ENCODE data around the gene RAB11FIP3. TPM values are rescaled to one million over a fixed set of nuclear protein-coding genes. Genes with fewer than 3 reads are reported as not detected.

The RAB11FIP3 gene
- polyA plus RNA-seq, 3 donors from 2014 or later: 0.04 to 3.7 (median 1.8) TPM

DNA sequence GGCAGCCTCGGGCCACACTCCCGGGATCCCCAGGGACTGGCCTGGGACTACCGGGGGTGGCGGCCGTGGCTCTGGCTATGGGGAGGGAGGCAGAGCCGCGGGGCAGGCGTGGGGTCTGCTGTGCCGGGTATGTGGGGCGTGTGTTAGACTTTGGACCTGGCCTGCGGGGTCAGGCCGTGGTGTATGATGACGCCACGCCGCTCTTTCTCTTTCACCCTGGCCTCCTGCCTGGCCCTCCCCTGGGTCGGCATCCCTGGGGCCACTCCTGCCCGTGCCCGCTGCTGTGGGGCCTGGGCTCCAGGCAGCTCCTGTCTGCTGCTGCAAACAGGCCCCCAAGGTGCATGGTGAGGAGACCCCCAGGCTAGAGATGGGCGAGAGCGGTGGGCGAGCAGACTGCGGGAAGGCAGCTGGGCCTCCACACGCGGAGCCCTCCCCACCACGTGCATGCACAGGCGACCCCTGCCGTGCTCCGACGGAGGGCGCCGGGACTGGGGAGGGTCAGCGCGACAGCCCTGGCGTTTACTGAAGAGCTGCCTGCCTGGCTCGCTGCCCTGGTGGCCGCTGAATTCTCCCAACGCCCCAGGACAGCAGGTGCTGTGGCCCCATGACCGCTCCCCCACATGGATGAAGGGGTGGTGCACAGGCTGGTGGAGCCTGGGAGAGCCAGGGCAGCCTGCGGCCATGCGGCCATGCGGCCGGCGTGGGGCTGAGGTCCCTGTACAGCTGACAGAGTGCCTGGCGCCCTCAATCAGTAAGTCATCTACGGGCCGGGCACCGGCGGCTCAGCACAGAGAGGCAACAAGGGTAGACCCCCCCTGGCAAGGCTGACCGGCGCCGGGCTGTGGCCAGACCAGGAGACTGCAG lies 118.1 kb downstream of the RAB11FIP3 start:
- Mint-ChIP-seq H3K4me3 (no peak overlapping the region), H3K4me1 (peaks cover 0 to 9% of the 10 kb centered on the region in 2 donors), H3K36me3 (no peaks in the 10 kb centered on the region), H3K27ac (no peak overlapping the region), H3K27me3 (ENCODE audit: low read depth in 3 of 3) (peaks cover 0 to 7% (median 2%) of the 10 kb centered on the region in 3 donors), H3K9me3 (no peaks in the 10 kb centered on the region)
- no peak for DNase-seq

DNA sequence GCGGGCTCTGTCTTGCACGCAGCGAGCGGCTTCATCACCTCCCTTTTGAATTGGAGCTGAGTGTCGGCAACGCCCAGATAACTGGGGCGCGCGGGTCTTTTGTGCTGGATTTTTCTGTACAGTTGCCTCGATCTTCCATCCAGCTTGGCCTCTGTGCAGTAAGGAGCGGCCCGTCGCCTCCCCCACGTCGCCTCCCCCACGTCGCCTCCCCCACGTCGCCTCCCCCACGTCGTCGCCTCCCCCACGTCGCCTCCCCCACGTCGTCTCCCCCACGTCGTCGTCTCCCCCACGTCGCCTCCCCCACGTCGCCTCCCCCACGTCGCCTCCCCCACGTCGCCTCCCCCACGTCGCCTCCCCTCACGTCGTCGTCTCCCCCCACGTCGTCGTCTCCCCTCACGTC lies 119.1 kb downstream of the RAB11FIP3 start:
- Mint-ChIP-seq H3K27ac (no peak overlapping the region), H3K4me3 (no peak overlapping the region), H3K36me3 (no peaks in the 10 kb centered on the region), H3K27me3 (ENCODE audit: low read depth in 3 of 3) (peaks cover 0 to 7% (median 2%) of the 10 kb centered on the region in 3 donors), H3K4me1 (peaks cover 0 to 9% of the 10 kb centered on the region in 2 donors), H3K9me3 (no peaks in the 10 kb centered on the region)
- DNase-seq: no peak

DNA sequence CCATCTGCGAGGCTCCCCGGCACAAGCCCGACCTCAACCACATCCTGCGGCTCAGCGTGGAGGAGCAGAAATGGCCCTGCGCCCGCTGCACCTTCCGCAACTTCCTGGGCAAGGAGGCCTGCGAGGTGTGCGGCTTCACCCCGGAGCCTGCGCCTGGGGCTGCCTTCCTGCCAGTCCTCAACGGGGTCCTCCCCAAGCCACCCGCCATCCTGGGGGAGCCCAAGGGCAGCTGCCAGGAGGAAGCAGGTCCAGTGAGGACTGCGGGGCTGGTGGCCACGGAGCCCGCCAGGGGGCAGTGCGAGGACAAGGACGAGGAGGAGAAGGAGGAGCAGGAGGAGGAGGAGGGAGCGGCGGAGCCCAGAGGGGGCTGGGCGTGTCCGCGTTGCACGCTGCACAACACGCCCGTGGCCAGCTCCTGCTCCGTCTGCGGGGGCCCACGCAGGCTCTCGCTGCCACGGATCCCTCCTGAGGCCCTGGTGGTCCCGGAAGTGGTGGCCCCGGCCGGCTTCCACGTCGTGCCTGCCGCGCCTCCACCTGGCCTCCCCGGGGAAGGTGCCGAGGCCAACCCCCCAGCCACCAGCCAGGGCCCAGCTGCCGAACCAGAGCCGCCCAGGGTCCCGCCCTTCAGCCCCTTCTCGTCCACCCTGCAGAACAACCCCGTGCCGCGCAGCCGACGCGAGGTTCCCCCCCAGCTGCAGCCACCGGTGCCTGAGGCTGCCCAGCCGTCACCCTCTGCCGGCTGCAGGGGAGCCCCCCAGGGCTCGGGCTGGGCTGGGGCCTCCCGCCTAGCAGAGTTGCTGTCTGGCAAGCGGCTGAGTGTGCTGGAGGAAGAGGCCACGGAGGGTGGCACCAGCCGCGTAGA lies 121.7 kb downstream of the RAB11FIP3 start:
- DNase-seq: peak; percentile 31 to 58 (median 53)
- Mint-ChIP-seq H3K36me3 (no peaks in the 10 kb centered on the region), H3K4me1 (peaks cover 0 to 8% of the 10 kb centered on the region in 2 donors), H3K27ac (no peak overlapping the region), H3K27me3 (ENCODE audit: low read depth in 3 of 3) (peaks cover 0 to 6% (median 2%) of the 10 kb centered on the region in 3 donors), H3K4me3 (no peak overlapping the region), H3K9me3 (no peaks in the 10 kb centered on the region)

DNA sequence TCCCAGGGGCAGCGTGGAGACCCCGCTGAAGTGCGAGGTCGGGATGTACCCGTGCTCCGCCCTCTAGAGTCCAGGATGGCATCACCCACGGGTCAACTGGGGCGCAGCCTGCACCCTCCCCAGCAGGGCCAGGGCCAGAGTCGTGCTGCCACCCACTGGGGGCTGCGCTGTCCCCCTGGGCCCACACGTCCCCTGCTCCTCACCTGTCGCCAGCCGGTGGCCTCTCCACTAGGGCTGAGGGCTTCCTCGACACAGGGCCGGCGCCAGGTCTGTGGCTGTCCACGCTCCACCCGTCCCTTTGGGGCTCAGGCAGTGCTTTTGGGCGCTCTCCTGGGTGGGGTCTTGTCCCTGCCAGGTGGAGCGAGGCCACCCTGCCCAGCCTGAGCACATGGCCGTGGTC lies 123.1 kb downstream of the RAB11FIP3 start:
- Mint-ChIP-seq H3K4me3 (no peak overlapping the region), H3K27me3 (ENCODE audit: low read depth in 3 of 3) (peaks cover 0 to 6% (median 2%) of the 10 kb centered on the region in 3 donors), H3K4me1 (peaks cover 0 to 5% of the 10 kb centered on the region in 2 donors), H3K36me3 (no peaks in the 10 kb centered on the region), H3K9me3 (no peaks in the 10 kb centered on the region), H3K27ac (no peak overlapping the region)
- DNase-seq: no peak

DNA sequence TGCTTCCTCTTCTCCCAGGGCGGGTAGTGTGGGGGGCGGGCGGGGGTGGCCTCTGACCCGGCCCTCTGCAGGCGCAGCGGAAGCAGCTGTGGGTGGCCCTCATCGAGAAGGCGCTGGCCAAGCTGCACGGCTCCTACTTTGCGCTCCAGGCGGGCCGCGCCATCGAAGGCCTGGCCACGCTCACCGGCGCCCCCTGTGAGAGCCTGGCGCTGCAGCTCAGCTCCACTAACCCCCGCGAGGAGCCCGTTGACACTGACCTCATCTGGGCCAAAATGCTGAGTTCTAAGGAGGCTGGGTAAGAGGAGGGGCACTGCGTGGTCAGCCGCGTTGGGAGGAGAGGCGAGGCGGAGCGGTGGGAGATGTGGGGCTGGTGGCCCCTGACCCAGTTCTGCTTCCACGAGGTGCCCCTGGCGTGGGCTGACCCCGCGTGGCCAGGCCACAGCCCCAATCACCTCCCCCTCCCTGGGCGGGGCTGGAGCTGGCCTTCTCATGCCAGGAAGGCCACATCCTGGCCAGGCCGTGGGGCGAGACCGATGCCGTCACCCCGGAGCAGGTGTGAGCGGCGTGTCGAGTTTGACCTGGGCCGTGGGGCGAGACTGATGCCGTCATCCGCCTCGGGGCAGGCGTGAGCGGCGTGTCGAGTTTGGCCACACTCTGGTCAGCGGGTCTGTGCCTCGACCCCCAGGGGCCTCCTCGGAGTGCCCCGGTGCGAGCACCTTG lies 124.3 kb downstream of the RAB11FIP3 start:
- H3K27ac Mint-ChIP-seq: no peak overlapping the region
- H3K4me1 Mint-ChIP-seq: peaks cover 0 to 3% of the 10 kb centered on the region in 2 donors
- no peaks in the 10 kb centered on the region for H3K36me3 Mint-ChIP-seq
- H3K9me3 Mint-ChIP-seq: no peaks in the 10 kb centered on the region
- no peak for DNase-seq
- H3K4me3 Mint-ChIP-seq: no peak overlapping the region
- peaks cover 0 to 6% (median 2%) of the 10 kb centered on the region in 3 donors for H3K27me3 Mint-ChIP-seq (ENCODE audit: low read depth in 3 of 3)

DNA sequence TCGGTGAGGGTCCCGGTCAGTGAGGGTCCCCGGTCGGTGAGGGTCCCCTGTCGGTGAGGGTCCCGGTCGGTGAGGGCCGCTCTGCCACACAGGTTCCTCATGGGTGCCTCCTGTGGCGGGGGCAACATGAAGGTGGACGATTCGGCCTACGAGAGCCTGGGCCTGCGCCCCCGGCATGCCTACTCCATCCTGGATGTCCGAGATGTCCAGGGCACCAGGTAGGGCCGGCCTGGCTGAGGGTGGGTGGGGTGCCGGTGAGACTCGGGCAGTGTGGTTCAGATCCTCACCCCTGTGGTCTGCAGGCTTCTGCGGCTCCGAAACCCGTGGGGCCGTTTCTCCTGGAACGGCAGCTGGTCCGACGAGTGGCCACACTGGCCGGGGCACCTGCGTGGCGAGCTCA lies 125.8 kb downstream of the RAB11FIP3 start:
- no peaks in the 10 kb centered on the region for H3K9me3 Mint-ChIP-seq
- no peaks in the 10 kb centered on the region for H3K4me1 Mint-ChIP-seq
- H3K27me3 Mint-ChIP-seq (ENCODE audit: low read depth in 3 of 3): peaks cover 0 to 6% (median 0%) of the 10 kb centered on the region in 3 donors
- no peak overlapping the region for H3K27ac Mint-ChIP-seq
- no peaks in the 10 kb centered on the region for H3K36me3 Mint-ChIP-seq
- no peak overlapping the region for H3K4me3 Mint-ChIP-seq
- no peak for DNase-seq

DNA sequence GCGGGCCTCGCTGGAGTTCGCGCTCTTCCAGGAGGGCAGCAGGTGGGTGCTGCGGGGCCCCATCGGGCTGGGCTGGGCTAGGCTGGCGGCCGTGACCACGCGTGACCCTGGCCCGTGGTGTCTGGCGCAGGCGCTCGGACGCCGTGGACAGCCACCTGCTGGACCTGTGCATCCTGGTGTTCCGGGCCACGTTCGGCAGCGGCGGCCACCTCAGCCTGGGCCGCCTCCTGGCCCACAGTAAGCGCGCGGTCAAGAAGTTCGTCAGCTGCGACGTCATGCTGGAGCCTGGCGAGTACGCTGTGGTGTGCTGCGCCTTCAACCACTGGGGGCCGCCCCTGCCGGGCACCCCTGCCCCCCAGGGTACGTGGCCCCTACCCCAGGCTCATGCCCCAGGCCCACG lies 126.7 kb downstream of the RAB11FIP3 start:
- Mint-ChIP-seq H3K27me3 (ENCODE audit: low read depth in 3 of 3) (peaks cover 0 to 2% (median 0%) of the 10 kb centered on the region in 3 donors), H3K4me1 (no peaks in the 10 kb centered on the region), H3K36me3 (no peaks in the 10 kb centered on the region), H3K9me3 (no peaks in the 10 kb centered on the region), H3K4me3 (no peak overlapping the region), H3K27ac (no peak overlapping the region)
- DNase-seq: no peak

DNA sequence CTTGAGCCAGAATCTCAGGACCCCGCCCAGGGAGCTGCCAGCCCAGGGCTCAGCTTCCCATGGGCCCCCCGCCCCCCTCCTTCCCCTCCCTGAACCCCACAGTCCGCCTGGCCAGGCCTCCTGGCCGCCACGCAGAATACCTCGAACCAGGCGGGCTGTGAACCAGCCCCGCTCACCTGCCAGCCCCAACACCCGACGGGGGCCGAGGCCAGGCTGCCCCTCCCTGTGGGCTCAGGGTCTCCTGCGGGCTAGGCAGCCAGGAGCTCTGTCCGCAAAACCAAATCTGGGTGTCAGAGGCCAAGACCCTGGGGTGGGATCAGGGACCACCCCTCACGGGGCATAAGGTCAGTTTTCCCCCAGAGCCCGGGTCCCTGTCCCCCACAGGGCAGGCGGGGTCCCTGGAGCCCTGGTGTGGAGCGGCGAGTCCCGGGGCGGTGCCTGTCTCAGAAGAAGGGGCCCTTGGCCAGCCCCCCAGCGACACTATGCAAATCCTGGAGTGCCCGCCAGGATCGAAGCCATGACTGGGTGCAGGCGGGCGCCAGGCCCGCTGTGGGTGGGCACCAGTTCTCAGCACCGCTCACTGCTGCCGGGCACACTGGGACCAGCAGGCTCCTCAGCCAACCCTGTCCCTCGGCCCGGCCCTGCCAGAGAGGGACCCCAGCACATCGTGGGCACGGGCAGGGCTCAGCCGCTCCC lies 128.3 kb downstream of the RAB11FIP3 start:
- Mint-ChIP-seq H3K27me3 (ENCODE audit: low read depth in 3 of 3) (peaks cover 0 to 3% (median 0%) of the 10 kb centered on the region in 3 donors), H3K4me3 (no peak overlapping the region)

DNA sequence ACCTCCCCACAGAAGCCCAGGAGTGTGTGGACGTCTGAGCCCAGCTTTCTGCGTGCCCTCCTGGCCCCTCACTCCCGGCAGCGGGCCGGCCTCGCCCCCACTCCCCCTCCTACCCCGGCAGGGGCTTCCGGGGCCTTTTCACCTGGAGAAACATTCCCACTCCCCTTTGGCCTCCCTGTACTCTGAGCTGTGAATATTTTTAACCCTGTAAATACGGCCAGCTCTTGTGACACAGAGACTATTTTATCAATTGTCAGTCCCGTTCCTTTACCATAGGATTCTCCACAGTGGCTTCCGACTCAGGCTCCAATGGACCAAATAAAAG lies 128.8 kb downstream of the RAB11FIP3 start:
- Mint-ChIP-seq H3K36me3 (no peaks in the 10 kb centered on the region), H3K27me3 (ENCODE audit: low read depth in 3 of 3) (peaks cover 0 to 3% (median 0%) of the 10 kb centered on the region in 3 donors), H3K4me3 (no peak overlapping the region), H3K4me1 (no peaks in the 10 kb centered on the region), H3K27ac (peak overlapping the region in 1 of 6 donors; percentile 39), H3K9me3 (no peaks in the 10 kb centered on the region)
- no peak for DNase-seq

More for the DNA sequence above, 128.3 kb downstream of the RAB11FIP3 start:
- Mint-ChIP-seq H3K36me3 (no peaks in the 10 kb centered on the region), H3K9me3 (no peaks in the 10 kb centered on the region), H3K4me1 (no peaks in the 10 kb centered on the region), H3K27ac (no peak overlapping the region)
- DNase-seq: no peak

DNA sequence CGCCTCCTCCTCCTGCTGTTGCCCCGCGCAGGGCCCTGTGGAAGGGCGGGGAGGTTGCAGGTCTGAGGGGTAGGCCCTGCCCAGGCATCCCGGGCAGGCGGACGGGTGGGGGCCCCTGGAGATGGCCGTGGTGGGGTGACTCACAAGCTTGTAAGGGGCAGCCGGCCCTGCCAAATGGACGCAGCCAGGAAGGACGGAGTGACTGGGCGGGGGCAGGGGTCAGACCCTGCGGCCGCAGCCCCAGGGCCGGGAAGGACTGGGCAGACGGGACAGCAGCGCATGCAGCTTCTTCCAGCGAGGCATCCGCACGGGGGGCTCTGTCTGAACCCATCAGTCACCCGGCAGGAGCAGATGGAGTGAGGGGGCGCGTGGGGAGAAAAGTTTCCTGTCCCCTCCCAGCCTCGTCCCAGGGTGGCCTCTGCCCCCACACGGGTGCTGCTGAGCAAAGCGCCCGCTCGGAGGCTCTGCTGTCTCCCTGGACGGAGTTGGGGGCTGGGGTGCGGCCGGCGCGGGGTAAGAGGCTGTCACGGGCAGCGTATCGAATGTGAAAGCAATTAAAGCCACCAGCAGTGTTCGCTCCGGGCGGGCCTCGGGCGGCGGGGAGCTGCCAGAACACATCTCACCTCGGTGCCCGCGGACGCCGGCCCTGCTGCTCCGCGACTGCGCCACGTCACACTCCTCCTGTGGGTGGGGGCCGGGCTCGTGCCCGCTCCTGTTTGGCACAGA lies 129.4 kb downstream of the RAB11FIP3 start:
- H3K4me3 Mint-ChIP-seq: no peak overlapping the region
- no peaks in the 10 kb centered on the region for H3K36me3 Mint-ChIP-seq
- H3K27me3 Mint-ChIP-seq (ENCODE audit: low read depth in 3 of 3): peaks cover 0 to 5% (median 0%) of the 10 kb centered on the region in 3 donors
- H3K4me1 Mint-ChIP-seq: no peaks in the 10 kb centered on the region
- H3K9me3 Mint-ChIP-seq: no peaks in the 10 kb centered on the region
- peak overlapping the region in 2 of 6 donors; percentile 35 to 39 for H3K27ac Mint-ChIP-seq
- DNase-seq: peak in 1 of 3 donors; percentile 66

DNA sequence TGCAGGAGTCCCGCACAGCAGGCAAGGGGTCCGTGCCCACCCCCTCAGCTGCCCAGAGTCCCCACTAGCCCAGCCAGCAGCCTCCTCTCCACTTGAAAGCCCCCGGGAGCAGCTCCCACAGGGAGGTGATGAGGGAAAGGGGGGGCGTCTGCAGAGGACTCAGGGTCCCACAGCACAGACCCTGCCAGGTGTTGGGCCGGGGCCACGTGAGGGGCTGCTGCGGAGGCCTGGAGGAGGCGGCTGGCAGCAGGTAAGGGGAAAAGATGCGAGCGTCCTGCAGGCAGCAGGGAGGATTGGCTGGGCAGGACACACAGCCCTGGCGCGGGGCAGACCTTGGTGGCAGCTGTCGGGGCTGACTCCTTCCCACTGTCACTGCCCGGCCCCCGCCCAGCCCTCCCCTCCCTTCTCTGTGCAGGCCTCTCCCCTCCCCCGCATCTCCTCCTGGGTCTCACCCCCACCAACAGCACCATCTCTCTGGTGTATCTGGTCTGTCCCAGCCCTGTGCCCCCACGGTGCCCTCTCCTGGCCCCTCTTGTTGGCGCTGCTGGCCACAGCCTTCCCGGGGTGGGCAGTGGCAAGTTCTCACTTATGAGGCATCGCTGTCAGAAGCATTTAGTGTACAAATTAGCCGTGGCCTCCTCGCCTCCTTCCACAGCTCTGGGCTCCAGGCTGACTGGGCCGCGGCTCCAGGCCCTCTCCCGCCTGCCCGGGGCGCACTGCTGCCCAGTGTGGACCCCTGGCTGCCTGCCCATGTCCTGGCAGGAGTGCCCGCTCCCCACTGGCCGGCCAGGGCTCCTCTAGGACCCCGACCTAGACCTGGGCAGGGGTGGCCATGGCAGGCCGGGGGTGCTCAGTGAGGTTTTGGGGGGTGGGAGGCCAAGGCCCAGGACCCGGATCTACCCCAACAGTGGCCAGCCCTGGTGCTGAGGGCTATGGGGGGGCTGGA lies 130.4 kb downstream of the RAB11FIP3 start:
- Mint-ChIP-seq H3K27me3 (ENCODE audit: low read depth in 3 of 3) (peaks cover 0 to 5% (median 0%) of the 10 kb centered on the region in 3 donors), H3K4me3 (no peak overlapping the region)

More for the DNA sequence above, 130.4 kb downstream of the RAB11FIP3 start:
- H3K4me1 Mint-ChIP-seq: no peaks in the 10 kb centered on the region
- DNase-seq: no peak
- no peaks in the 10 kb centered on the region for H3K9me3 Mint-ChIP-seq
- no peak overlapping the region for H3K27ac Mint-ChIP-seq
- no peaks in the 10 kb centered on the region for H3K36me3 Mint-ChIP-seq
